CD14-positive monocyte (primary cell): ENCODE data around the gene SEMA5B. TPM values are rescaled to one million over a fixed set of nuclear protein-coding genes. Genes with fewer than 3 reads are reported as not detected.

ENCODE experiments used
- DNase-seq, 3 donors: peaks; one replicate each; pipeline ENCODE4 v3.0.0-alpha.2; 2011 to 2022
- H2AFZ ChIP-seq: 2 replicates; pipeline ENCODE4 v1.6.0; 2012; ENCODE audit warnings: mild to moderate bottlenecking, low read depth, low read length, inconsistent platforms; ENCODE audit not compliant: insufficient read depth, poor library complexity, severe bottlenecking
- H3K27ac ChIP-seq, 2 donors: 1 replicate in 1 of 2; 2 replicates in 1 of 2; pipeline ENCODE4 v1.5.1; 2012 to 2013; ENCODE audit warnings: low read length in 2 of 2, control low read depth in 1 of 2, inconsistent platforms in 1 of 2, low read depth in 1 of 2, mild to moderate bottlenecking in 1 of 2
- H3K27me3 ChIP-seq, 2 donors: one replicate each; pipeline versions ENCODE4 v1.6.0 to v1.6.1; 2011 to 2013; ENCODE audit warnings: low read length in 2 of 2; ENCODE audit not compliant: control insufficient read depth in 2 of 2, insufficient read depth in 2 of 2
- H3K36me3 ChIP-seq, 2 donors: replicated peaks in 1 of 2; 1 replicate in 1 of 2; 2 replicates in 1 of 2; pipeline versions ENCODE4 v1.5.1 to v1.6.1; 2012 to 2013; ENCODE audit warnings: low read length in 2 of 2, control low read depth in 1 of 2, inconsistent platforms in 1 of 2, mild to moderate bottlenecking in 1 of 2; ENCODE audit not compliant: insufficient read depth in 2 of 2, control insufficient read depth in 1 of 2
- H3K4me1 ChIP-seq, 2 donors: 1 replicate in 1 of 2; 2 replicates in 1 of 2; pipeline versions ENCODE4 v1.5.1 to v1.6.1; 2012 to 2013; ENCODE audit warnings: low read length in 2 of 2, control low read depth in 1 of 2, inconsistent platforms in 1 of 2, mild to moderate bottlenecking in 1 of 2, moderate library complexity in 1 of 2; ENCODE audit not compliant: insufficient read depth in 2 of 2, control insufficient read depth in 1 of 2
- H3K4me2 ChIP-seq: replicated peaks from 2 replicates; pipeline ENCODE3; 2012; ENCODE audit warnings: low read length, moderate library complexity, mild to moderate bottlenecking; ENCODE audit not compliant: poor library complexity, severe bottlenecking; ENCODE audit errors: extremely low read depth
- H3K4me3 ChIP-seq, 3 experiments: fragments of 200-600 bp in 1 of 3; sonication (generic) in 1 of 3; replicated peaks in 1 of 3; 1 replicate in 2 of 3; 2 replicates in 1 of 3; pipeline ENCODE4 v1.5.1; 2011 to 2013; ENCODE audit warnings: low read length in 3 of 3, mild to moderate bottlenecking in 3 of 3, control low read depth in 2 of 3, low read depth in 2 of 3, inconsistent platforms in 1 of 3, moderate library complexity in 1 of 3
- H3K79me2 ChIP-seq: 2 replicates; pipeline ENCODE4 v1.6.0; 2012; ENCODE audit warnings: mild to moderate bottlenecking, control low read depth, inconsistent platforms, low read length, moderate library complexity; ENCODE audit not compliant: insufficient read depth
- H3K9ac ChIP-seq: 2 replicates; pipeline ENCODE4 v1.6.0; 2017; ENCODE audit warnings: low read length, mild to moderate bottlenecking; ENCODE audit not compliant: insufficient read depth, poor library complexity, severe bottlenecking
- H3K9me3 ChIP-seq, 2 donors: replicated peaks in 1 of 2; 1 replicate in 1 of 2; 2 replicates in 1 of 2; pipeline versions ENCODE4 v1.5.1 to v1.6.1; 2012 to 2013; ENCODE audit warnings: low read length in 2 of 2, control low read depth in 1 of 2; ENCODE audit not compliant: control insufficient read depth in 1 of 2, insufficient read depth in 1 of 2
- H4K20me1 ChIP-seq: 2 replicates; pipeline ENCODE4 v1.6.0; 2012; ENCODE audit warnings: mild to moderate bottlenecking, low read length, control low read depth, moderate library complexity; ENCODE audit not compliant: insufficient read depth
- H3K27ac Mint-ChIP-seq, 7 donors: one replicate each; pipeline ENCODE4 v1.8.0; 2020; ENCODE audit warnings: mild to moderate bottlenecking in 7 of 7, mixed read lengths in 7 of 7, moderate library complexity in 6 of 7, inconsistent platforms in 2 of 7
- H3K27me3 Mint-ChIP-seq, 3 donors: one replicate each; pipeline ENCODE4 v1.8.0; 2021 to 2022; ENCODE audit warnings: low read depth in 3 of 3, mild to moderate bottlenecking in 3 of 3, mixed read lengths in 3 of 3, moderate library complexity in 3 of 3, inconsistent platforms in 1 of 3
- H3K36me3 Mint-ChIP-seq, 2 donors: one replicate each; pipeline ENCODE4 v1.8.0; 2020; ENCODE audit warnings: mixed read lengths in 2 of 2, inconsistent platforms in 1 of 2, mild to moderate bottlenecking in 1 of 2
- H3K4me1 Mint-ChIP-seq: one replicate; pipeline ENCODE4 v1.8.0; 2020; ENCODE audit warnings: mild to moderate bottlenecking, mixed read lengths
- H3K4me3 Mint-ChIP-seq, 2 donors: one replicate each; pipeline ENCODE4 v1.8.0; 2020; ENCODE audit warnings: mild to moderate bottlenecking in 2 of 2, mixed read lengths in 2 of 2, moderate library complexity in 1 of 2
- H3K9me3 Mint-ChIP-seq, 7 donors: one replicate each; pipeline ENCODE4 v1.8.0; 2020 to 2022; ENCODE audit warnings: mixed read lengths in 7 of 7, mild to moderate bottlenecking in 6 of 7, moderate library complexity in 6 of 7, inconsistent platforms in 2 of 7
- WGBS: methylation state at CpG from one replicate; pipeline ENCODE4 v1.1.5; 2013; ENCODE audit warnings: missing lambda C conversion rate; ENCODE audit not compliant: insufficient coverage; 5-methylcytosine and 5-hydroxymethylcytosine counted together
- intact Hi-C, 2 donors: fragments of 100-400 bp; cut with micrococcal nuclease; formaldehyde crosslinking; loops; one replicate each; pipeline versions ENCODE4 v1.15.0 to v1.15.1; 2023
- polyA plus RNA-seq, 3 donors: library from polyadenylated mRNA; depleted of rRNA in 1 of 3; unstranded in 2 of 3; stranded (reverse) in 1 of 3; fragments of 300-500 nt in 2 of 3; fragments of >200 nt in 1 of 3; fragmentation: Illumina TruSeq in 2 of 3; gene quantifications; 1 replicate in 2 of 3; 2 replicates in 1 of 3; pipeline ENCODE4 v1.2.3, GENCODE V29; 2012 to 2021
- TF ChIP-seq, protein P1 (sequence below): fragments of 200-600 bp; IDR thresholded peaks from one replicate; pipeline ENCODE4 v1.8.0; 2022; ENCODE audit warnings: antibody characterized with exemption, mild to moderate bottlenecking

SEMA5B gene
- polyA plus RNA-seq, 3 donors = not detected

DNA sequence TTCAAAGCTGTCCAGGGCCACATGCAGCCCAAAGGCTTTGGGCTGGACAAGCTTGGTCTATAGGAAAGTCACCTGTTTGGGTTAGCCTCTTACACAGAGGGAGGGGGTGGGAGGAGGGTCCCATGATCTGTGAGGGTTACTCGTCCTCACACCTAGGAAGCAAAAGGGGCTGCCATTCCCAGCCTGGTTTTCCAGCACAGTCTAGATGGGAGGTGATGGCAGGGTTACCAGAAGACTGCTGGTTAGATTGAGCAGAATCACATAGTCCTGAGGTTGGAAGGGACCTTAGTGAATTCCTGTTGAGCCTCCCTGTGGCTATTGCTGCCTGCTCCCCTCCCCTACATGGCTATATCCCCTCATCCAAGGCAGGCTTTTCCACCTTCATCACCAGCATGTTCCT, 101.8 kb downstream of the SEMA5B start:
- TF ChIP-seq, protein P1, sequence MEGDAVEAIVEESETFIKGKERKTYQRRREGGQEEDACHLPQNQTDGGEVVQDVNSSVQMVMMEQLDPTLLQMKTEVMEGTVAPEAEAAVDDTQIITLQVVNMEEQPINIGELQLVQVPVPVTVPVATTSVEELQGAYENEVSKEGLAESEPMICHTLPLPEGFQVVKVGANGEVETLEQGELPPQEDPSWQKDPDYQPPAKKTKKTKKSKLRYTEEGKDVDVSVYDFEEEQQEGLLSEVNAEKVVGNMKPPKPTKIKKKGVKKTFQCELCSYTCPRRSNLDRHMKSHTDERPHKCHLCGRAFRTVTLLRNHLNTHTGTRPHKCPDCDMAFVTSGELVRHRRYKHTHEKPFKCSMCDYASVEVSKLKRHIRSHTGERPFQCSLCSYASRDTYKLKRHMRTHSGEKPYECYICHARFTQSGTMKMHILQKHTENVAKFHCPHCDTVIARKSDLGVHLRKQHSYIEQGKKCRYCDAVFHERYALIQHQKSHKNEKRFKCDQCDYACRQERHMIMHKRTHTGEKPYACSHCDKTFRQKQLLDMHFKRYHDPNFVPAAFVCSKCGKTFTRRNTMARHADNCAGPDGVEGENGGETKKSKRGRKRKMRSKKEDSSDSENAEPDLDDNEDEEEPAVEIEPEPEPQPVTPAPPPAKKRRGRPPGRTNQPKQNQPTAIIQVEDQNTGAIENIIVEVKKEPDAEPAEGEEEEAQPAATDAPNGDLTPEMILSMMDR = no peak
- 88% methylated on average over 1 of the region's 1 CpG for WGBS
- no peaks in the 10 kb centered on the region for H3K36me3 ChIP-seq
- intact Hi-C loops = no loop called here
- H2AFZ ChIP-seq = no peak overlapping the region
- H3K4me2 ChIP-seq = no peak overlapping the region
- H3K4me3 ChIP-seq = no peak overlapping the region
- no peaks in the 10 kb centered on the region for H4K20me1 ChIP-seq
- Mint-ChIP-seq H3K4me3 (no peak overlapping the region), H3K27me3 (peaks cover 4 to 16% (median 9%) of the 10 kb centered on the region in 3 donors), H3K4me1 (peaks cover 4% of the 10 kb centered on the region), H3K9me3 (peaks cover 0 to 2% (median 0%) of the 10 kb centered on the region in 7 donors), H3K27ac (no peak overlapping the region), H3K36me3 (no peaks in the 10 kb centered on the region)
- H3K9me3 ChIP-seq = no peaks in the 10 kb centered on the region
- DNase-seq = no peak
- peaks cover 17 to 29% of the 10 kb centered on the region in 2 donors for H3K27me3 ChIP-seq
- no peaks in the 10 kb centered on the region for H3K79me2 ChIP-seq
- H3K4me1 ChIP-seq = peaks cover 6 to 11% of the 10 kb centered on the region in 2 donors
- H3K9ac ChIP-seq = no peak overlapping the region
- H3K27ac ChIP-seq = no peak overlapping the region

DNA sequence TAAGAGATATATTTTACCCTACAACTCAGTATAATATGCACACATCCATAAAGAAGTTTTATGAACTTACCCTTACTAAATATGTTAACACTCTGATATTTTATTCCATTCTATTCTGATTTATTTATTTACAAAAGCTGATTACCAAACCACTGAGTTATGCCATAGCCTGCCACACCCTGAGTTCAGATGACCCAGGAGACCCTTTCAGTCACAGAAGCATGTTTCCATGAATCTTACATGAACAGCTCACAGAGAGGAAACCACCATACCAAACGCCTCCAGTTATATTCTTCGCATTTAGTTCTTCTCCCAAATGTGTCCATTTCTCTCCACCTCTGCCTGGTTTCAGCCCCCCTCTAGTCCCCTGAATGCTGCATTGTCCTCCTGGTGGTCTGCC, 103.5 kb downstream of the SEMA5B start:
- Histone ChIP-seq H3K36me3 (no peaks in the 10 kb centered on the region), H3K9me3 (no peaks in the 10 kb centered on the region), H3K27ac (no peak overlapping the region), H3K4me3 (no peak overlapping the region), H3K9ac (no peak overlapping the region), H3K27me3 (peaks cover 17 to 42% of the 10 kb centered on the region in 2 donors), H3K4me1 (peaks cover 6 to 11% of the 10 kb centered on the region in 2 donors), H3K4me2 (no peak overlapping the region), H2AFZ (no peak overlapping the region), H4K20me1 (no peaks in the 10 kb centered on the region), H3K79me2 (no peaks in the 10 kb centered on the region)
- H3K27me3 Mint-ChIP-seq = peaks cover 5 to 24% (median 10%) of the 10 kb centered on the region in 3 donors
- H3K9me3 Mint-ChIP-seq = peaks cover 0 to 4% (median 0%) of the 10 kb centered on the region in 7 donors
- 77% methylated on average over 2 of the region's 2 CpGs for WGBS
- no peak overlapping the region for H3K4me3 Mint-ChIP-seq
- H3K36me3 Mint-ChIP-seq = no peaks in the 10 kb centered on the region
- no peak overlapping the region for H3K27ac Mint-ChIP-seq
- TF ChIP-seq, protein P1 = no peak
- no peak for DNase-seq
- intact Hi-C loops = no loop called here
- H3K4me1 Mint-ChIP-seq = peaks cover 4% of the 10 kb centered on the region
